Panc1 (cell line): ENCODE measurements around the gene SEC31B. TPM values are rescaled to one million over a fixed set of nuclear protein-coding genes. Genes with fewer than 3 reads are reported as not detected.

Experiments used
- ATAC-seq: fragments of 200-7000 bp; cut with Tn5 transposase; 2 replicates; pipeline ENCODE4 v1.9.1; 2020; ENCODE audit warnings: mild to moderate bottlenecking, moderate library complexity
- BruUV-seq: library from RNA; stranded (reverse); fragments of 400-500 nt; replicated peaks from 2 replicates; lab custom pipeline; 2021; lab: Mats Ljungman, UMichigan
- CTCF ChIA-PET: fragments of 300-600 bp; sonication (Branson Sonifier 250); formaldehyde crosslinking; loops from one replicate; lab custom pipeline; 2022; ENCODE audit warnings: antibody characterized with exemption; lab: Charles Lee
- POLR2A ChIA-PET: fragments of 300-600 bp; sonication (Branson Sonifier 250); formaldehyde crosslinking; loops from one replicate; lab custom pipeline; 2022; ENCODE audit warnings: antibody characterized with exemption; lab: Charles Lee
- DNase-seq: peaks from one replicate; pipeline ENCODE4 v3.0.0-alpha.2; 2010; ENCODE audit warnings: low read depth, low spot score
- H3K27ac ChIP-seq: 2 replicates; pipeline ENCODE4 v1.5.1; 2011; ENCODE audit warnings: mild to moderate bottlenecking, low read length, inconsistent platforms
- H3K27me3 ChIP-seq: fragments of 200-500 bp; sonication (Bioruptor generic); 2 replicates; pipeline ENCODE4 v1.6.0; 2014; ENCODE audit warnings: low read length, inconsistent platforms; ENCODE audit not compliant: control insufficient read depth, insufficient read depth
- H3K36me3 ChIP-seq: fragments of 200-500 bp; sonication (Bioruptor generic); 2 replicates; pipeline ENCODE4 v1.5.1; 2014; ENCODE audit warnings: inconsistent platforms, mild to moderate bottlenecking, low read length, moderate library complexity; ENCODE audit not compliant: control insufficient read depth, insufficient read depth
- H3K4me1 ChIP-seq: 2 replicates; pipeline ENCODE4 v1.5.1; 2011; ENCODE audit warnings: inconsistent platforms, mild to moderate bottlenecking, low read length, moderate library complexity; ENCODE audit not compliant: control insufficient read depth, insufficient read depth
- H3K4me3 ChIP-seq, 2 experiments: 2 replicates each; pipeline ENCODE4 v1.5.1; 2011 to 2012; ENCODE audit warnings: low read depth in 2 of 2, low read length in 2 of 2, mild to moderate bottlenecking in 2 of 2, inconsistent platforms in 1 of 2, moderate library complexity in 1 of 2
- H3K9me3 ChIP-seq: fragments of 200-500 bp; sonication (Bioruptor generic); 2 replicates; pipeline ENCODE4 v1.5.1; 2014; ENCODE audit warnings: low read depth, mild to moderate bottlenecking, inconsistent platforms, low read length, moderate library complexity; ENCODE audit not compliant: control insufficient read depth, insufficient read depth
- CTCF ChIP-seq: fragments of 450-650 bp; IDR thresholded peaks from 2 replicates; pipeline ENCODE4 v1.5.1; 2017; ENCODE audit warnings: mild to moderate bottlenecking
- POLR2AphosphoS5 ChIP-seq: IDR thresholded peaks from 2 replicates; pipeline ENCODE4 v1.6.1; 2012; ENCODE audit warnings: mild to moderate bottlenecking, low read depth, low read length, moderate library complexity
- SIN3A ChIP-seq: IDR thresholded peaks from 2 replicates; pipeline ENCODE4 v1.6.1; 2012; ENCODE audit warnings: low read depth, mild to moderate bottlenecking, low read length, moderate library complexity, borderline replicate concordance; ENCODE audit not compliant: insufficient read depth
- TCF7L2 ChIP-seq: IDR thresholded peaks from 2 replicates; pipeline ENCODE4 v1.6.1; 2011; ENCODE audit warnings: mild to moderate bottlenecking, low read depth, low read length, inconsistent platforms
- in situ Hi-C: cut with HindIII; loops from 2 replicates; pipeline ENCODE4 v1.10.0; 2016; ENCODE audit warnings: low sequenced_read_pairs, low pct_unique_long_range_greater_than_20kb
- intact Hi-C: fragments of 100-400 bp; cut with micrococcal nuclease; formaldehyde crosslinking; loops from one replicate; pipeline ENCODE4 v1.10.0; 2022; ENCODE audit not compliant: unreplicated experiment
- total RNA-seq: library from RNA; stranded (reverse); gene quantifications from one replicate; pipeline ENCODE4 v1.2.1, GENCODE V29; 2021; ENCODE audit not compliant: unreplicated experiment
- TF ChIP-seq, protein P1 (sequence below), 2 experiments: IDR thresholded peaks; 2 replicates each; pipeline ENCODE4 v1.6.1; 2011 to 2012; ENCODE audit warnings: low read depth in 2 of 2, control low read depth in 1 of 2, low read length in 1 of 2, mild to moderate bottlenecking in 1 of 2, moderate library complexity in 1 of 2; ENCODE audit not compliant: insufficient read depth in 1 of 2

SEC31B gene
- total RNA-seq, 1 experiment from 2014 or later: 17.8 TPM

DNA sequence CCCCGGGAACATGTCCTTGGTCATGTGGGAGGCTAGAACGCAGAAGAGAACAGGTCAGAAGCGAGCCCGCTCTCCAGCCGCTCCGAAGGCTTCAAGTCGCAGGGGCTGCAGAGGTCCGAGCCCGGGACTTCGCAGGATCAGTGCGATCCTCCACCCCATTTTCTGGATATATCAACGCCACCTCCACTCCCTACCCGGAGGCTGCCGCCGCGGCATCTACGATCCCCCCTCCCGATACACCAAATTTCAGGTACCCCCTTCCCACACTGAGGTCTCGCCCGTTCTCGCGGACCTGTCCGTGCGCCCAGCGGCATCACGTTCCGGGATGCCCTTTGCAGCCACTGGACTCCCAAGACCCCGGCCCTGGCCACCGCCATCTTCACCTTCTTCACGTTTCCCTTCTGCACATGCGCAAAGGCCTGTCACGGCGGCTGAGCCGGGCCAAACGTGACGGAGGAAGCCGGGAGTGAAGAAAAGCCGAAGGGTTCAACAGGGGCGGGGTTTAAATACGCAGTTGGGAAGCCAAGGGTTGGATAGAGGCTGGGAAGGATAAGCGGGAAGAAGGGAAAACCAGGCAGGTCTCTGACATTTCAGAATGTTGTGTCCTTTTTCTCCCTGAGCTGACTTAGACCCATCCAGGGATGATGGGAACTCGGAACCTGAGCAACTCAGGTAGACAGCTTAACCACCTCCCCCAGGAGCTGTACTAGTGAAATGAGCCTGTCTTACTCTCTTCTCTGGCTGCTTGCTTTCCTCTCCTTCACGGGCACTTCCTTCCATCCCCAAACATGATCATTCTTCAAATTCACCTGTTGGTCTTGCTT is 10.0 kb upstream of the SEC31B start, which contains the start of gene NDUFB8:
NDUFB8 (minus strand) TSS at position 397 of the 824 bp plus-strand sequence; CDS start at position 377, 20 bp downstream.
- intact Hi-C loops (no loop called here), in situ Hi-C loops (no loop called here)
- peak; percentile 64 for DNase-seq
- Histone ChIP-seq H3K36me3 (peaks cover 7% of the 10 kb centered on the region), H3K27ac (peak within 1 kb of the TSS; percentile 78), H3K27me3 (no peaks in the 10 kb centered on the region), H3K9me3 (no peaks in the 10 kb centered on the region), H3K4me1 (peaks cover 15% of the 10 kb centered on the region), H3K4me3 (peak within 1 kb of the TSS; percentile 77 to 78)
- ATAC-seq: peak; percentile 97
- BruUV-seq: no TSS peak
- POLR2A ChIA-PET: interaction anchor here (0.6 to 1.0 kb wide), 2 partner anchors 157 to 211 kb away, joined by 3 to 7 read pairs; no protein-coding TSS in a partner anchor
- CTCF ChIA-PET: interaction anchor here (0.5 kb wide), 1 partner anchor 148 kb away, joined by 3 read pairs; no protein-coding TSS in a partner anchor
- TF ChIP-seq, protein P1, sequence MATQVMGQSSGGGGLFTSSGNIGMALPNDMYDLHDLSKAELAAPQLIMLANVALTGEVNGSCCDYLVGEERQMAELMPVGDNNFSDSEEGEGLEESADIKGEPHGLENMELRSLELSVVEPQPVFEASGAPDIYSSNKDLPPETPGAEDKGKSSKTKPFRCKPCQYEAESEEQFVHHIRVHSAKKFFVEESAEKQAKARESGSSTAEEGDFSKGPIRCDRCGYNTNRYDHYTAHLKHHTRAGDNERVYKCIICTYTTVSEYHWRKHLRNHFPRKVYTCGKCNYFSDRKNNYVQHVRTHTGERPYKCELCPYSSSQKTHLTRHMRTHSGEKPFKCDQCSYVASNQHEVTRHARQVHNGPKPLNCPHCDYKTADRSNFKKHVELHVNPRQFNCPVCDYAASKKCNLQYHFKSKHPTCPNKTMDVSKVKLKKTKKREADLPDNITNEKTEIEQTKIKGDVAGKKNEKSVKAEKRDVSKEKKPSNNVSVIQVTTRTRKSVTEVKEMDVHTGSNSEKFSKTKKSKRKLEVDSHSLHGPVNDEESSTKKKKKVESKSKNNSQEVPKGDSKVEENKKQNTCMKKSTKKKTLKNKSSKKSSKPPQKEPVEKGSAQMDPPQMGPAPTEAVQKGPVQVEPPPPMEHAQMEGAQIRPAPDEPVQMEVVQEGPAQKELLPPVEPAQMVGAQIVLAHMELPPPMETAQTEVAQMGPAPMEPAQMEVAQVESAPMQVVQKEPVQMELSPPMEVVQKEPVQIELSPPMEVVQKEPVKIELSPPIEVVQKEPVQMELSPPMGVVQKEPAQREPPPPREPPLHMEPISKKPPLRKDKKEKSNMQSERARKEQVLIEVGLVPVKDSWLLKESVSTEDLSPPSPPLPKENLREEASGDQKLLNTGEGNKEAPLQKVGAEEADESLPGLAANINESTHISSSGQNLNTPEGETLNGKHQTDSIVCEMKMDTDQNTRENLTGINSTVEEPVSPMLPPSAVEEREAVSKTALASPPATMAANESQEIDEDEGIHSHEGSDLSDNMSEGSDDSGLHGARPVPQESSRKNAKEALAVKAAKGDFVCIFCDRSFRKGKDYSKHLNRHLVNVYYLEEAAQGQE (IDR thresholded peaks at IDR 0.05; ENCODE audit: insufficient read depth in 1 of 2, low read depth in 2 of 2, low read length in 1 of 2): peak in 1 of 2 experiments; percentile 53; a peak in 1 of 4 replicates
- TF ChIP-seq SIN3A: peak; percentile 59; the same call in 1 of the 2 replicates
- peak; percentile 91 for TF ChIP-seq POLR2AphosphoS5
- TF ChIP-seq TCF7L2: no peak
- TF ChIP-seq CTCF: no peak

- ChIA-PET POLR2A (interaction anchor here (0.7 kb wide), 1 partner anchor 103 kb away, joined by 4 read pairs; no protein-coding TSS in a partner anchor), CTCF (no interaction called here)
- Histone ChIP-seq H3K9me3 (no peaks in the 10 kb centered on the region), H3K27ac (peak overlapping the region; percentile 78), H3K4me1 (peaks cover 15% of the 10 kb centered on the region), H3K36me3 (peaks cover 7% of the 10 kb centered on the region), H3K4me3 (peak overlapping the region; percentile 77 to 78), H3K27me3 (no peaks in the 10 kb centered on the region)
- DNase-seq (no peak), ATAC-seq (no peak; the same call in none of the 2 replicates)
- intact Hi-C loops: no loop called here
- BruUV-seq: no TSS peak
- in situ Hi-C loops: no loop called here
- 0 out of 2 replicates have a peak, but pooled peaks have one; percentile 13 for TF ChIP-seq SIN3A
- TF ChIP-seq, protein P1 (IDR thresholded peaks at IDR 0.05; ENCODE audit: insufficient read depth in 1 of 2, low read depth in 2 of 2, low read length in 1 of 2): no peak
- TF ChIP-seq POLR2AphosphoS5: no peak
- TF ChIP-seq TCF7L2: no peak
These were observed 9.3 kb upstream of the SEC31B start for GRCh38 chr10:100528921-100529474.
